ENCODE measurements around the gene TMEM41B. TPM values are rescaled to one million over a fixed set of nuclear protein-coding genes. Genes with fewer than 3 reads are reported as not detected.
"Not testable (repeated sequence)": the region's sequence is repeated elsewhere in the genome, so short reads cannot be mapped to it uniquely, and the experiment has no call there.

TMEM41B gene
- total RNA-seq, 1 donor from 2014 or later = 27.9 TPM

DNA sequence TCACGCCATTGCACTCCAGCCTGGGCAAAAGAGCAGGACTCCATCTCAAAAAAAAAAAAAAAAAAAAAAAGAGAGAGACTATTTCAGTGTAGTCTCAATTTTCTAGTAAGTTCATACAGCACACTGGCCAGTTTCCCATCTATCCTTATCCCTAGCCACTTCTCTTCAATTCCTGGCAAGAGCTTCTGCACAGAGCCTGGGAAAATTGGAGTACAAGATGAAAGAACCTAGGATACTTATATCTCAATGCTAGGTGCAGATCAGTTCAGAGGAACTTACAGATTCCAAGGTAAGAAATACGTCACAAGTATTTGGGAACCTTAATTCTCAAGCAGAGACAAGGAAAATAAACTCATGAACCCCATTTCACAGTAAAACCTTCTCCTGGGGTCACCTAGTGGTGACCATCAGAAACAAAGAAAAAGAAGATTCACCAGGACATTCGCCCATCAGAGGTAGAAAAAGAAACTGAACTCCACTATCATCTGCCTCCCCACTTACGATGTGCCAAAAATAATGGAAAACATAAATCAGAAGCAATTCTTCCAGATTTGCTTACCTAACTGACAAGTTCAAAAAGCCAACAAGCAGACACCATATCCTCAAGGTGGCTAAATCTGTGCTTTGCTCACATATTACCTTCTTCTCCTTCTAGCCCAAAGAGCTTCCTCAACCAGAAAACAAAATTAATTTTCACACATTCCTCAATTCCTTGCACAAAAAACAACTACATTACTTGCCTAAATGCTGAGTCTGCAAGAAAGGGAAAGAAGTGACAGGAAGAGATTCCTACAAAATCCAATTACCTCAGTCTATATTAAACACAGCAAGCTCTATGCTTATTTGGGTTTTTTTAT, 54.2 kb downstream of the TMEM41B start:
- DNase-seq (ENCODE audit: low spot score) = no peak
- Mint-ChIP-seq H3K27ac (ENCODE audit: unreplicated experiment) (no peak overlapping the region), H3K9me3 (ENCODE audit: low read depth) (peaks cover 3% of the 10 kb centered on the region), H3K4me3 (ENCODE audit: unreplicated experiment) (no peak overlapping the region), H3K4me1 (ENCODE audit: low read depth) (peaks cover 42% of the 10 kb centered on the region), H3K36me3 (ENCODE audit: low read depth) (peaks cover 5% of the 10 kb centered on the region), H3K27me3 (ENCODE audit: low read depth) (no peaks in the 10 kb centered on the region)
- peak; percentile 61 for TF ChIP-seq CTCF (IDR thresholded peaks at IDR 0.05)

- H3K27me3 Mint-ChIP-seq (ENCODE audit: low read depth); DNase-seq (ENCODE audit: low spot score); H3K36me3 Mint-ChIP-seq (ENCODE audit: low read depth); H3K27ac Mint-ChIP-seq (ENCODE audit: unreplicated experiment); H3K9me3 Mint-ChIP-seq (ENCODE audit: low read depth); H3K4me3 Mint-ChIP-seq (ENCODE audit: unreplicated experiment): not testable (repeated sequence)
- H3K4me1 Mint-ChIP-seq (ENCODE audit: low read depth) = peaks cover 36% of the 10 kb centered on the region
These were observed 56.1 kb downstream of the TMEM41B start for GRCh38 chr11:9258279-9258678.

DNA sequence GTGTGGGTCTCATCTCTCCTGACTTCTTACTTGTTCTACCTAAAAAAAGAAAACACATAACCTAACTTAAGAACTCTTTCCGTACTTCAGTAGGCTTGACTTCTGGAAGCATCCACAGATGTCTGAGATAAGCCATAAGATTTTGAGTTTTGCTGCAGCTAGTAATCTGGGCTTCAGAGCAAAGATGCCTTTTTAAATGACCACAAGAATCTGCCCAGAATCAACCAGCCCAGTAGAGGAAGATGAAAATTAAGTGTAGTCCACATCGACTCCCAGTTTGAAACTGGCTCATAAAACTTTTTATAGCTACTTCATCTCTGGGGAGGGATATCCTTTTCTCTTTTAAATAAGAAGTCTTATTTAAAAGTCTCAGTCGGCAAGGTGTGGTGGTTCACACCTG, 60.0 kb downstream of the TMEM41B start:
- Mint-ChIP-seq H3K9me3 (ENCODE audit: low read depth) (peaks cover 3% of the 10 kb centered on the region), H3K27me3 (ENCODE audit: low read depth) (no peaks in the 10 kb centered on the region), H3K4me3 (ENCODE audit: unreplicated experiment) (no peak overlapping the region), H3K36me3 (ENCODE audit: low read depth) (peaks cover 5% of the 10 kb centered on the region), H3K27ac (ENCODE audit: unreplicated experiment) (no peak overlapping the region), H3K4me1 (ENCODE audit: low read depth) (peaks cover 31% of the 10 kb centered on the region)
- no peak for TF ChIP-seq CTCF (IDR thresholded peaks at IDR 0.05)
- no peak for DNase-seq (ENCODE audit: low spot score)

- H3K4me3 Mint-ChIP-seq (ENCODE audit: unreplicated experiment) = no peak overlapping the region
- H3K36me3 Mint-ChIP-seq (ENCODE audit: low read depth) = no peaks in the 10 kb centered on the region
- DNase-seq (ENCODE audit: low spot score) = no peak
- H3K9me3 Mint-ChIP-seq (ENCODE audit: low read depth) = no peaks in the 10 kb centered on the region
- peak overlapping the region; percentile 37 for H3K27ac Mint-ChIP-seq (ENCODE audit: unreplicated experiment)
- H3K27me3 Mint-ChIP-seq (ENCODE audit: low read depth) = no peaks in the 10 kb centered on the region
- TF ChIP-seq CTCF (IDR thresholded peaks at IDR 0.05) = no peak
- peaks cover 31% of the 10 kb centered on the region for H3K4me1 Mint-ChIP-seq (ENCODE audit: low read depth)
These were observed 61.3 kb downstream of the TMEM41B start for GRCh38 chr11:9253086-9253485.

DNA sequence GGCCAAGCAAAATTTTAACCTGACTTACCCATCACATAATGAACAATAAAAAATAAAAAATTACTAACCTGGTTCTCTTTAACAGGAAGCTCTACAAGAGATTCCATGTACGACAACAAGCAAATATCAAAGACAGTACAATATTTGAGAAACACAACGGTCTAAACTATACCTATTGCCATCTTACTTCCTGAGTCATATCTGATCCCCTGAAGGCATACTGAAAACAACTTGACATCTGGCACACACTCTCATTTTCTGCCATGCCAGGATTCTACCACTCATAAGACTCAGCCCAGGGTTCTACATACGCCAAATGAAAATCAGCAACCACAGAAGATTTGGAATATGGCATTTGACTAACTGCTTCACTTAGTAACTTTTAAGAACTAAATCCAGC, 63.1 kb downstream of the TMEM41B start:
- Mint-ChIP-seq H3K36me3 (ENCODE audit: low read depth) (no peaks in the 10 kb centered on the region), H3K9me3 (ENCODE audit: low read depth) (no peaks in the 10 kb centered on the region), H3K27me3 (ENCODE audit: low read depth) (no peaks in the 10 kb centered on the region), H3K4me1 (ENCODE audit: low read depth) (peaks cover 27% of the 10 kb centered on the region), H3K27ac (ENCODE audit: unreplicated experiment) (no peak overlapping the region), H3K4me3 (ENCODE audit: unreplicated experiment) (no peak overlapping the region)
- DNase-seq (ENCODE audit: low spot score) = no peak
- no peak for TF ChIP-seq CTCF (IDR thresholded peaks at IDR 0.05)

DNA sequence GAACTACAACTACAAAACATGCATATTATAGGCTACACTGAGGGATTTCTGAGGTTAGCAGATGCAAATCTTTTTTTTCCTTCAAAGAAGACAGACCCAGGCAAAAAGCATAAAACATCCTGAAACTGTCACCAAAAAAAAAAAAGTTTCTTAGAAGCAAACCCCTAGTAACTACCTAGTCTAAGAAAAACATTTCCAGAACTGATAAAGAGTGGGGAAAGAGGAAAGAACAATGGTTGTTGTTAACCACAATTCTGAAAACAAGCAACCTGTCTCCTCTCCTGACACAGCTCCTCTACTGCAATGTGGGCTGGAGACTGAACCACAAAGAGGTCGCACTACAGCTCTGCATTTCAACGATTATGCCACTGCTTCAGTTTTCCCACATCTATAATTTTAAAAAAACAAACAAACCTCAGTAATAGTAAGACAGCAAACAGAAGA, 64.2 kb downstream of the TMEM41B start:
- no peak for TF ChIP-seq CTCF (IDR thresholded peaks at IDR 0.05)
- no peak for DNase-seq (ENCODE audit: low spot score)
- Mint-ChIP-seq H3K4me3 (ENCODE audit: unreplicated experiment) (no peak overlapping the region), H3K27me3 (ENCODE audit: low read depth) (no peaks in the 10 kb centered on the region), H3K36me3 (ENCODE audit: low read depth) (no peaks in the 10 kb centered on the region), H3K27ac (ENCODE audit: unreplicated experiment) (peak overlapping the region; percentile 77), H3K9me3 (ENCODE audit: low read depth) (no peaks in the 10 kb centered on the region), H3K4me1 (ENCODE audit: low read depth) (peaks cover 27% of the 10 kb centered on the region)
